ENCODE results near the gene ZNF717.
"Not testable (repeated sequence)": the region's sequence is repeated elsewhere in the genome, so short reads cannot be mapped to it uniquely, and the experiment has no call there.

DNA sequence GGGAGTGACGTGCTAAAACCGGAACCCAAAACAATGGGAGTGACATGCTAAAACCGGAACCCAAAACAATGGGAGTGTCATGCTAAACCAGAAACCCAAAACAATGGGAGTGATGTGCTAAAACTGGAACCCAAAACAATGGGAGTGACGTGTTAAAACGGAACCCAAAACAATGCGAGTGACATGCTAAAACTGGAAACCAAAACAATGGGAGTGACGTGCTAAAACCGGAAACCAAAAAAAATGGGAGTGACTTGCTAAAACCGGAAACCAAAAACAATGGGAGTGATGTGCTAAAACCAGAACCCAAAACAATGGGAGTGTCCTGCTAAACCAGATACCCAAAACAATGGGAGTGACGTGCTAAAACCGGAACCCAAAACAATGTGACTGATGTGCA is 7.6 kb downstream of the ZNF717 start:
- TF ChIP-seq POLR2A (IDR thresholded peaks at IDR 0.05; ENCODE audit: low read depth); CTCF (IDR thresholded peaks at IDR 0.05); EP300 (IDR thresholded peaks at IDR 0.05); POLR2AphosphoS5 (IDR thresholded peaks at IDR 0.05): not testable (repeated sequence)

All from esophagus muscularis mucosa (tissue), 4 donors.